ENCODE measurements around the gene PLPP1.

Gene PLPP1

GRCh38 chr5:55393501-55394175, 141.1 kb downstream of the PLPP1 start:
- no peak for DNase-seq

DNA sequence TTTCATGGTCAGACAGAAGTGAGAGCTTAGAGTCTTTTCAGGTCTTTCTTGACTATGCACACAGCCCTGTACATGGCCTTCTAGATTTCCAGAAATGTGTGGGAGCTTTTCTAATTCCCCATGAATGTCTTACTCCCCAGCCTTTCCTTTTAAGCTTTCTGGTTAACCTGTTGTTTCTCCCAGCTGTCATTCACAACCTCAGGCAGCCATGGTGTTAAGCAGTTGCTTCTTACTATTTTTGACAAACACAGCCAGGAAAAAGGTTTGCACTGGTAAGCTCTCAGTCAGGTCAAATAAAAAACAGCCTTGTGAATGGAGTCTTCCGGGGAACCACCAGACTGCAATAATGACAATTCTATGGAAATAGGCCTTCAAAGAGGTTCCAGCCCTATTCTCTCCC, 142.1 kb downstream of the PLPP1 start:
- DNase-seq: no peak

- no peak for DNase-seq
Observed at GRCh38 chr5:55391707-55392106, 143.1 kb downstream of the PLPP1 start.

GRCh38 chr5:55387865-55388264, 146.9 kb downstream of the PLPP1 start:
- DNase-seq: no peak

DNA sequence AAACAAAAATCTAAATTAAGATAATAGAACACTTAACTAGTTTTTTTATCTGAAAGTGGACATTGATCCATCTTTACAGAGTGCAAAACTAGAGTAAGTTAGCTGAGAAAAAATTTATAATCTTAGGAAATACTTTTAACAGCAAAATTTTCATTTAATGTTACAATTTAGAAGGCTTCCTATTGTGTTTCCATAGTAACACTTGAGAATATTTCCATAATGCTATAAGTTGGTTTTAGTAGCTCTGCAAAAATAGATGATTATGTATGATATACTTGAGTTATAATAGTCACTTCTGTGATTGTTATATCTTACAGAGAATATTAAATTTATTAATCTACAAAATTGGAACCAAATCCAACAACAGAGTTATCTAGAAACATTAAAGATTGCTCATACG, 148.4 kb downstream of the PLPP1 start:
- no peak for DNase-seq

DNA sequence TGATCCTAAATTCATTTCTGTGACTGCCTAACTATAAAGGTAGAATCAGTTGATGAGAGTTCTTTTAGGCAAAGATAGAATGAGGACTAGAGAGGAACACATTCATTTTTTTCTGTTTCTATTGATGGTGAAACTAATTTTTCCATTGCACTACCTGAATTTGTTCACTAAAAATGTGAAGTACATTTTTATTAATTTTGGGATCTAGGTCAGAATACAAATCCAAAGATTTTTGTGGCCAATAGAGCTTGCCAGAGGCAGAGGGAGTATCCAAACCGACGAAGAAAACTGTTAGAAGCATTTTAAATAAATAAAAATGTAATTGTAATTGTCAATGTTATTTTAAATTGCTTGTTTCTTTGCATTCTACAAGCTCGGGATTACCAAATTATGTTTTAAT, 148.9 kb downstream of the PLPP1 start:
- no peak for DNase-seq

GRCh38 chr5:55385227-55385626, 149.5 kb downstream of the PLPP1 start:
- no peak for DNase-seq

GRCh38 chr5:55384072-55384471, 150.7 kb downstream of the PLPP1 start:
- DNase-seq: no peak

DNA sequence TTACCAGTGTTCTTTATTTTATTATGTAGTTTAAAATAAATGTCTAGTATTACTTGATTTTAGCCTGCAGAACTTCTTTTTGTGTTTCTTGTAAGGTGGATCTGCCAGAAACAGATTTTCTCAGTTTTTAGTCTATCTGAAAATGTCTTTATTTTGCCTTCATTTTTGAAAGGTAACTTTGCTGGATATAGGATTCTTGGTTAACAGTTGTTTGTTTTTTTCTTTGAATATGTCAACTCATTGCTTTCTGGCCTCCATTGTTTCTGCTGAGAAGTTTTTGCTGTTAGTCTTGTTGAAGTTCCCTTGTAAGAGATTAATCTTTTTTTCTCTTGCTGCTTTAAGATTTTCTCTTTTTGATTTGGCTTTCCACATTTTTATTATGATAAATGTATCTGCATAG, 151.5 kb downstream of the PLPP1 start:
- no peak for DNase-seq

GRCh38 chr5:55377810-55378209, 157.0 kb downstream of the PLPP1 start:
- no peak for DNase-seq

All from SW 1271 (cell line).